ENCODE measurements around the gene UNC13D.

The UNC13D gene

GRCh38 chr17:75843577-75844529 is at the start of gene UNC13D:
Gene UNC13D, minus strand, starts transcription at chr17:75844404. Its CDS starts 67 bp downstream, at chr17:75844337.
- no peaks in the 10 kb centered on the region for H3K9me3 ChIP-seq (ENCODE audit: severe bottlenecking)
- H3K27ac ChIP-seq (ENCODE audit: poor library complexity, severe bottlenecking): peak within 1 kb of the TSS; percentile 73
- ATAC-seq (ENCODE audit: low read depth): peak; percentile 6
- peaks cover 34% of the 10 kb centered on the region for H3K36me3 ChIP-seq (ENCODE audit: low read depth)
- no peaks in the 10 kb centered on the region for H3K27me3 ChIP-seq (ENCODE audit: insufficient read depth, poor library complexity, severe bottlenecking)
- H3K4me1 ChIP-seq (ENCODE audit: insufficient read depth, poor library complexity, severe bottlenecking): peaks cover 18% of the 10 kb centered on the region
- TF ChIP-seq, protein P1, sequence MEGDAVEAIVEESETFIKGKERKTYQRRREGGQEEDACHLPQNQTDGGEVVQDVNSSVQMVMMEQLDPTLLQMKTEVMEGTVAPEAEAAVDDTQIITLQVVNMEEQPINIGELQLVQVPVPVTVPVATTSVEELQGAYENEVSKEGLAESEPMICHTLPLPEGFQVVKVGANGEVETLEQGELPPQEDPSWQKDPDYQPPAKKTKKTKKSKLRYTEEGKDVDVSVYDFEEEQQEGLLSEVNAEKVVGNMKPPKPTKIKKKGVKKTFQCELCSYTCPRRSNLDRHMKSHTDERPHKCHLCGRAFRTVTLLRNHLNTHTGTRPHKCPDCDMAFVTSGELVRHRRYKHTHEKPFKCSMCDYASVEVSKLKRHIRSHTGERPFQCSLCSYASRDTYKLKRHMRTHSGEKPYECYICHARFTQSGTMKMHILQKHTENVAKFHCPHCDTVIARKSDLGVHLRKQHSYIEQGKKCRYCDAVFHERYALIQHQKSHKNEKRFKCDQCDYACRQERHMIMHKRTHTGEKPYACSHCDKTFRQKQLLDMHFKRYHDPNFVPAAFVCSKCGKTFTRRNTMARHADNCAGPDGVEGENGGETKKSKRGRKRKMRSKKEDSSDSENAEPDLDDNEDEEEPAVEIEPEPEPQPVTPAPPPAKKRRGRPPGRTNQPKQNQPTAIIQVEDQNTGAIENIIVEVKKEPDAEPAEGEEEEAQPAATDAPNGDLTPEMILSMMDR (IDR thresholded peaks at IDR 0.05; ENCODE audit: poor library complexity, severe bottlenecking): no peak
- DNase-seq (ENCODE audit: low spot score): peak; percentile 66
- H3K4me3 ChIP-seq (ENCODE audit: severe bottlenecking): no peak within 1 kb of the TSS

GRCh38 chr17:75893305-75894048 is 49.3 kb upstream of the UNC13D start:
- Histone ChIP-seq H3K9me3 (ENCODE audit: severe bottlenecking) (no peaks in the 10 kb centered on the region), H3K36me3 (ENCODE audit: low read depth) (peaks cover 29% of the 10 kb centered on the region), H3K4me1 (ENCODE audit: insufficient read depth, poor library complexity, severe bottlenecking) (peaks cover 9% of the 10 kb centered on the region), H3K27me3 (ENCODE audit: insufficient read depth, poor library complexity, severe bottlenecking) (no peaks in the 10 kb centered on the region), H3K27ac (ENCODE audit: poor library complexity, severe bottlenecking) (no peak overlapping the region), H3K4me3 (ENCODE audit: severe bottlenecking) (no peak overlapping the region)
- DNase-seq (ENCODE audit: low spot score) (no peak), ATAC-seq (ENCODE audit: low read depth) (no peak)
- TF ChIP-seq, protein P1 (IDR thresholded peaks at IDR 0.05; ENCODE audit: poor library complexity, severe bottlenecking): no peak

DNA sequence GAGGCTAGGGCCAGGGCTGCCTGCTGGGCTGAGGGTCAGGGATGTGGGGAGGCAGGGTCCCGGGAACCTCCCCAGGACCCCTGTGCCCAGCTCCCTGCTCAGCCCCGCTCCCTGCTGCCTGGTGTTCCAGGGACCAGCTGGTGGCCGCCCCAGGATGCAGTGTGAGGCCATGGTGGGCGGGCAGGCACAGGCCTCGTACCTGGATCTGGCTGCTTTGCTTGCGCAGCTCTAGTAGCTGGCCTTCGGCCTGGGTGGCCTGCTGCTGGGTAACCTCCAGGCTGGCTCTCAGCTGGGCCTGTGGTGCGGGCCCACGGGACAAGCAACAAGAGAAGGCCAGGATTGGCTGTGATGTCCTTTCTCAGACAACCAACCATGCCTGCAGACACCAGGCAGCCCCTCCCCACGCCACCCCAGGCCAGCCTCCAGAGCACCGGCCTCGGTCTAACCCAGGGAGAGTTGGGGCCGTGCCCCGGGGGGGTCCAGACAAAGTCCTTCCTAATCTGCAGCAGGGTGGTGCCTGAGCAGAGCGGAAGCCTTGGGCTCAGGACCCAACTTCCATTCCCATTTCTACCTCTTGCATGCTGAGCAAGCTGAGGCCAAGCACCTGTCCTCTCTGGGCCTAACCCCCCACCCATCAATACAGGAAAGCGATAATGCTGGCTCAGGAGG is 48.5 kb upstream of the UNC13D start:
- Histone ChIP-seq H3K4me1 (ENCODE audit: insufficient read depth, poor library complexity, severe bottlenecking) (peaks cover 9% of the 10 kb centered on the region), H3K9me3 (ENCODE audit: severe bottlenecking) (no peaks in the 10 kb centered on the region), H3K4me3 (ENCODE audit: severe bottlenecking) (no peak overlapping the region), H3K27me3 (ENCODE audit: insufficient read depth, poor library complexity, severe bottlenecking) (no peaks in the 10 kb centered on the region), H3K27ac (ENCODE audit: poor library complexity, severe bottlenecking) (no peak overlapping the region), H3K36me3 (ENCODE audit: low read depth) (peaks cover 27% of the 10 kb centered on the region; the same call in 1 of the 2 replicates)
- ATAC-seq (ENCODE audit: low read depth) (no peak), DNase-seq (ENCODE audit: low spot score) (no peak)
- TF ChIP-seq, protein P1 (IDR thresholded peaks at IDR 0.05; ENCODE audit: poor library complexity, severe bottlenecking): no peak

DNA sequence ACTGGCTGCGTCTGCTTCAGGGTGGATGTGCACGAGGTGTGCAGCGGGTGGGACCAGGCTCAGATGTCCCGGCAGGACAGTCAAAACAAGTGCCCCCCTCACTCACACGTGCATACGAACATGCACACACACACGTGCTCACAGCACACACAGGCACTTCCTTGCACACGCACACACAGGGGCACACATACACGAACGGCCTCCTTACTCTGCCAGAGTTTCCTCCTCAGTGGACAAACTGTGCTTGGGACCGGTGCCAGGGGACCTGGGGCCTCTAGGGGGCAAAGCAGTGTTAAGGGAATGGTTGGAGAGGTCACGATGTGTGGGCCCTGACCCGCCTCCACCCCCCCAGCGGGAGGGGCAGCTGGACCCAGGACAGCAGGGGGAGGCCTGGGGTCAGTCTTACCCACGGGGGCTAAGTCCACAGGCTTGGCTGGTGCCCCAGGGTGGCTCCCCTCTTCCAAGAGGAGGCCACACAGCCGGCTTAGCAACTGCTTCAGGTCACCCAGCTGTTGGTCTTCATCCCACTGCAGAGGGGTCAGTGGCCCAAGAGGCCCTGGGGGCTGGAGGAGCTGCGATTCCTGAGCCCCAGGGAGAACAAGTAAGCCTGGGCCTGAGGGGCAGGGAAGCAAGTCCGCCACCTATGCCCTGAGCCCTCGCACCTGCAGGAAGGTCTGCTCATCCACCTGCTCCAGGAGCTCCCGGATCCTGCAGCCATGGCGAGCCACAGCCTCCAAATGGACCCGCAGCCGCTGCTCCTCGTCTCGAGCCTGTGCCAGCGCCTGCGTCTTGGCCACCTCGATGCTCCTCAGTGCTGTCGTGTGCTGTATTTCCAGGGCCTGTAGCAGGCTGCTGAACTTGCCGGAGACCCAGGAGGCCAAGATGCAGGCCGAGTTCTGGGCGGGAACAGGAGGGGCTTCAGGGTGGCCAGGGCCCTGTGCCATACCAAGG is 47.7 kb upstream of the UNC13D start:
- peaks cover 9% of the 10 kb centered on the region for H3K4me1 ChIP-seq (ENCODE audit: insufficient read depth, poor library complexity, severe bottlenecking)
- H3K36me3 ChIP-seq (ENCODE audit: low read depth): peaks cover 21% of the 10 kb centered on the region; the same call in 1 of the 2 replicates
- ATAC-seq (ENCODE audit: low read depth) (no peak), DNase-seq (ENCODE audit: low spot score) (no peak)
- H3K9me3 ChIP-seq (ENCODE audit: severe bottlenecking): no peaks in the 10 kb centered on the region
- no peak overlapping the region for H3K27ac ChIP-seq (ENCODE audit: poor library complexity, severe bottlenecking)
- no peak overlapping the region for H3K4me3 ChIP-seq (ENCODE audit: severe bottlenecking)
- H3K27me3 ChIP-seq (ENCODE audit: insufficient read depth, poor library complexity, severe bottlenecking): no peaks in the 10 kb centered on the region
- TF ChIP-seq, protein P1 (IDR thresholded peaks at IDR 0.05; ENCODE audit: poor library complexity, severe bottlenecking): no peak
